ENCODE data around the gene NACC1.

The NACC1 gene

GRCh38 chr19:13100841-13101589 lies 17.0 kb upstream of the NACC1 start:
- DNase-seq = no peak

- DNase-seq = no peak
Measured at GRCh38 chr19:13101590-13102415, 16.3 kb upstream of the NACC1 start.

DNA sequence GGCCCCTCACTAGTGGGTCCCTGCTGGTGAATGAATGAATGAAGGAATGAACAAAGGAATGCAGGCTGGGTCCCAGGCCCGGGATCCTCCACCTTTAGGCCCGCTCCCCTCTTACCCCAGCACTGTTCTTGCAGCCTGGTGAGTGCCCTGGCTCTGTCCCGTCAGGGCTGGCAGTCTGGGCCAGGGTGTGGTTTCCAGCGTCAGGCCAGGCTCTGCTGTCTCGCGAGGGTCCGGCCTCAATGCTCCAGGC lies 15.7 kb upstream of the NACC1 start:
- DNase-seq = no peak

DNA sequence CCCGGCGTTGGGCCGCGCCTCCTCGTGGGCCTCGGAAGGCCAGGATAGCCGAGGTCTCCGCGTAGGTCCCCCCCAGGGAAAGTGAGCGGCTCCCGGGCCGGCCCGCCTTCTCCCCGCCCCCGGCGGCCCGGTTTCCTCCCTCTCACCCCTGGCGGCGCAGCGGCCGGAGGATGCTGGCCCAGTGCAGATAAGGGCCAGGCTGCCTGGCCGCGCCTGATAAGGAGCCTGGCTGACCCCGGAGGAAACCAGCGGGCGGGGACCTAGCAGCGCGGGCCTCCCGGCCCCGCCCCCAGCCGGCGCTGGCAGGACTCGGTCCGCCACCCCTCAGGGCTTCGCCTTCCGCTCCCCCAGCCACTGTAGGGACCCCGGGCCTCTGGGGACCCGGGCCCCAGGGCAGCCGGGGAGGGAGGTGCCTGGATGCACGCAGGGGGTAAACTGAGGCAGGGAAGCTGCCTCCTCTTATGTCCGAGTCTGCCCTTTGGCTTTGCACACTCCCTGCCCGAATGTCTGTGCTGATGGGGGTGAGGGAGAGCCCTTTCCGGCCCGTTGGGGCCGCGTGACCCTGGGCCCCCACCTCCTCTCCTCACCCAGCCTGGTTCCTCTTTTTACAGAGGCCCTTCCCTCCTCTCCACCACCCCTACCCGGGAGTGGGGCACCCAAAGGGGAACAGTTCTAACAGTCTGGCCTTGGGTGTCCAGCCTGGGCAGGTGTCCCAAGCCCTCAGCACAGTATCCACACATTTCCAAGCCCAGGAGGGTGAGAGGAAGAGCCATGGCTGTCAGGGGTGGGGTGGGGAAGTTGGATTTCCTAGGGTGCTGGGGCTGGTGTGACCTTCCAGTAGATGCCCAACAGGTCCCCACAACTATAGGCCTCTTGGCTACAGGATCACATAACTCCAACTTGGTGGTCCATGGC lies 15.1 kb upstream of the NACC1 start, which contains the start of gene LYL1:
Gene LYL1 (minus strand): TSS at position 193 of the 915 bp plus-strand sequence. CDS start 1,687 bp downstream, outside the sequence.
- peak in 1 of 2 donors; percentile 64 for DNase-seq

DNA sequence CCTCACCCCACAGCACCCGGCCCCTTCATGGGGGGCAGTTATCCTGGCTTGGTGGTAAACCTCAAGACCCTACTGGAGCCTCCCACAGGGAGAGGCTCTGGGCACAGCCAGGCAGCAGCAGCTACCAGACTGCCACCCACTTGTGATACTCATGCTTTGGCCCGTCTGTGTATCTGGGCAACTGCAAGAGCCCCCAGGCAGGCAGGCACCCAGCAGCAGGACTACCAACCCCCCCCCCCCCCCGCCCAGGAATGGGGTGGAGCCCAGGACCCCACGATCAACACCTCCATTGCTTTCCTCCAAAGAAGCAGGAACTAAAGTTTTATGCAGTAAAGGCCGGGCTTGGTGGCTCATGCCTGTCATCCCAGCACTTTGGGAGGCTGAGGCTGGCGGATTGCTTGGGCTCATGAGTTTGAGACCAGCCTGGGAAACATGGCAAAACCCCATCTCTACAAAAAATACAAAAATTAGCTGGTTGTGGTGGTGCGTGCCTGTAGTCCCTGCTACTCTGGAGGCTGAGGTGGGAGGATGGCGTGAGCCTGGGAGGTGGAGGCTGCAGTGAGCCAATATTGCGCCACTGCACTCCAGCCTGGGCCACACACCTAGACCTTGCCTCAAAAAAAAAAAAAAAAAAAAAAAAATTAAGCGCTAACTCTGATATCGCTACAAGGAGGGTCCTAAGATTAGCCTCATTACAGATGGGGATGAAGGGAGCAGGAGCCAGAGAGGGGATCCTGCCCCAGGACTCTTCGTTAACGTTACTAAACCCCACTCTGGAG lies 14.3 kb upstream of the NACC1 start:
- no peak for DNase-seq

GRCh38 chr19:13104360-13104847 lies 13.7 kb upstream of the NACC1 start:
- peak; percentile 74 to 80 for DNase-seq

DNA sequence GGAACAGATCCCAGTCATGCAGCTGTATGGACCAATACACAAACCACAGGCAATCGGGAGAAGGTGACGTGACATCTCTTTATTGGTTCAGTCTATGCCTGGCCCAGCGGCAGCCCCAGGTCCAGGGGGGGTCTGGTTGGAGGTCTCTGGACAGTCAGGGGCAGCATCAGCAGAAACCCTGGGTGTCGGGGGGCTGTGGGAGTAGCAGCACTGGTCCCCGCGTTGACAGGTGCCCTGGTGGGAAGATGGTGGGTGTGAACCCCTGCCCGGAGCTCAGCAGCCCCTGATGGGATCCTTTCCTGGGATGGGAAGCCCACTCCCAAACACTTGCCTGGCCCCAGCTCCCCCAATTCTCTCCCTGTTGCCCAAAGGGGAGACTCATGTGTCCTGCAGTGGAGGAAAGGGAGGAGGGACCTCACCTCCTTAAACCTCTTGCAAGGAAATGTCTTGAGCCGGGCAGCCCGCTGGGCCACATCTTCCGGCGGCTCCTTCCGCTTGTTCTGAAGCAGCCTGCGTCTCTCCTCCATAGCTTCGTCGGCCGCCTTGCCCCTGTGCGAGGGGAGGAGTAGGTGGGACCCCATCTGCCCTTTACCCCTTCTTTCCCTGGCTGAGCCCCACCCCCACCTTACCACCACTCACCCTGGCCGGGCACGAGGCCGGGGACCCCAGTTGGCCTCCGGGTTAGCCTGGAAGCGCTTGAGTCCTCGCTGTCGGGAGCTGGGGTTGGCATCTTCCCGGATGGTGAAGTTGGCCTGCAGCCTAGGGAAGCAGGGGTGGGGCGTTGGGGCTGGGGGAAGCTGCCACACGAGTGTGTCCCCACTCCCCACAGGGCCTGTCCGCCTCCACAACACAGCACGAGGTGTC lies 13.0 kb upstream of the NACC1 start:
- no peak for DNase-seq

DNA sequence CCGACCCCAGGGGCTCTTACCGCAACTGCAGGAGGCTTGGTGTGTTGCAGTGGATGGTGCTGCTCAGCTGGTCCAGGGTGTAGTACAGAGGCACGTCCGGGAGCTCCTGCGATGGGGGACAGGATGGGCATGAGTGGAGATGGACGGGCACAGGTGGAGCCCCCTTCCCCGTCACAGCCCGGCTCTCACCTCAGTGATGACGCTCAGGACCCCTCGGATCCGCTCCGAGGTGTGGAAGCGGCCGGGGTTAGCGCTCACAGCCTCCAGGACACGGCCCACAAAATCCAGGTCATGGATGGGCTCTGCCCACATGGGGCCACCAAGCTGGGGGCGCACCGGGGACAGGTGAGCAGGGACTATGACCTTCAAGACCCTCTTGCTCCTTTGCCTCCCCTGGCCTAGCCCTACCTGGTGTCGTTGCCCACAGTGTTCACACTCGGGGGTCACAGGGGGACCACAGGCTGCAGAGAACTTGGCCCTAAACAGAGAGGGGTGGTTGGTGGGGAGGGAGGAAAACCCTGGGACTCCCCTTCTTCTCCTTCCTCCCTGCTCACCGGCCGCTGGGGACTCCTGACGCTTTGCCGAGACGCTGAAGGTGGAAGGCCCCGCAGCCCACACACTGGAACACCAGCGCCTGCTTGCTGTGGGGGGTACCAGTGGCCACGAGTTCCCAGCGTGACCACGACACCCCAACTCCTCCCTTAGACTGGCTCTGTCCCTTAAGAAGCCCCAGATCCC lies 8.5 kb upstream of the NACC1 start:
- DNase-seq = no peak

GRCh38 chr19:13110099-13110610 lies 7.9 kb upstream of the NACC1 start:
- no peak for DNase-seq

- DNase-seq = no peak
Measured at GRCh38 chr19:13112555-13112954, 5.5 kb upstream of the NACC1 start.

DNA sequence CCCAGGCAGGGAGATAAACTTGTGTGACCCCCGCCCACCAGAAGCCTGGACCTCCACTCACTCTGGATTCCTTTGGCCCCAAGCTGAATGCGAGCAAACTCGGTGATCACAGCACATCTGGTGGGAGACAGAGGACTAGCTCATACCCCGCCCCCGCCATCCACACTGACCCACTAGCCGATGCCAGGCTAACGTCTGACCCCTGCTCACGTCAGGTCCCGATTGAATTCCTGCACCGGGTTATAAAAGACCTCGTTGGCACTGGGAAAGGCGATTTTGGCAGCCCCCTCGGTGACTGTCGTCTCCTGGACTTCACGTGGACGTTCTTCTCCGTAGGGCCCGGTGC lies 2.2 kb upstream of the NACC1 start:
- DNase-seq = no peak

DNA sequence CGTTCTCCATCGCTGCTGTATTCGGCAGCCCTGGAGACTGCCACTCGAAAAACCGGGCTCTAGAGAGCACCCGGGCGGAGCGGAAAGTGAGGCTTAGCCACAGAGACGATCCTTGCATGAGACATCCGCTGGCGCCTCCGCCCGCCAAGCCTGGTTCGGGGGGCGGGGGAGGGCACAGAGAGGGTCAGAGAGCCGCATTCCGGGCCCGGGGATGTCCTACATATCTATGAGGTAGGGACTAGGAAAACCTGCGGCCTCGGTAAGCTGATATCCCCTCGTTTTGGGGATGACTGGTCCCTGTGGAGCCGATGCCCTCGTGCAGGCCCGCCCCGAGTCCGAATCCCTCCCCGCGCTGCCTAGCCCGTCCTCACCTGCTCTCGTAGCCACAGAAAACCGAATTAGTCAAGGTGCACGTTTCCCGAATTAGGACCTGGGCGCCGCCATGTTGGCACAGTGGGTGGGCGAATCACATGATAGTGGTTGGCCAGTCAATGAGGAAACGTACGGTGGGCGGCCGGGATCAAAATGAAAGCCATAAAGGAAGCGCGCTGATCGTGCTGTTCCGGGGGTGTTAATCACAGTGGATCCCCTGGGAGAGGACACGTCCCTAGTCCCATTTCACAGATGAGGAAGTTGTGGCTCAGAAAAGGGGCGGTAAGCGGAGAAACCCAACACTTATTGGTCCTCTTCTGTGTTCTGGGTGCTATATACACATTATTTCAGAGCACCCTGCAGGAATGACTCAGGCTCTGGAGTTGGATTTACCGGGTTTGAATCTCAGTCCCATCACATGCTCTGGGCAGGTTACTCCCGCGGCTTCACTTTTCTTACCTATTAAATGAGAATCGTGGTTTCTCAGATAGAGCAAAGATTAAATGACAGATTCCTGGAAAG lies 1.5 kb upstream of the NACC1 start, which contains the start of gene TRMT1:
Gene TRMT1 (minus strand): TSS at position 459 of the 894 bp plus-strand sequence. CDS start 341 bp downstream, at position 118.
- DNase-seq = peak; percentile 94 to 95

- DNase-seq = no peak
Measured at GRCh38 chr19:13117176-13117771, 790 bp upstream of the NACC1 start.

DNA sequence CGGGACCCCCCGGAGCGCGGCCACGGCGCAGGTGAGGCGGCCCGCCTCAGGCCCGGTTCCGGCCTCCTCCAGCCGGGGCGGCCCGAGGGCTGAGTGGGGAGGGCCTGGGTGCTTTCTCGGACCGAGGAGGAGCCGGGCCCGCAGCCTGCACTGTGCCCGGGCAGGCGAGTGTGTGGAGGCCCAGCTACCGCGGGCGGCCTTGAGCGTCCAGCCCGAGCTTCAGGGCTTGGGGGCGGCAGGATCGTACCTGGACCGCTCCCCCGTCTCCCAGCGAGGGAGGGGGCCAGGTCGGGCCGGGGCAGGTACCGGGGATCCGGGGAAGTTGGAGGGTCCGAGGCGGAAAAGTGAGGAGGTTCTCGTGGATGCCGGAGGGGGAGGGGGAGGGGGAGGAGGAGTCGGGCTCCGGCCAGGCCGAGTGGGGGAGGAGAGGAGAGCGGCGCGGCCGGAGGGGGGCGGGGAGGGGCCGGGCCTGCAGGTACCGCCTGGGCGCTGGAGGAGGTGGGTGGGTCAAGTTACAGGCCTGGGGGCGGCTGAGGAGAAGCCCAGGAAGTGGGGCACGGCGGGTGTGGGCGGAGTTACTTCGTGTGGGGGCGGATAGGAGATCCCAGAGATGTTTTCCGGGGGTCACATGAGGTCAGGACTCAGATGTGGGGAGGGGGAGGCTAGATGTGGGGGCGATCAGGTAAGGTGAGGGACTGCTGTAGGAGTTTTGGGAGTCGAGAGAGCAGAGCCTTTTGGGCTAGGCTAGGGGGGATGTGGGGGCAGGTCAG lies 545 bp downstream of the NACC1 start:
- peak in 1 of 2 donors; percentile 65 for DNase-seq

- no peak for DNase-seq
Measured at GRCh38 chr19:13119627-13120026, 1.6 kb downstream of the NACC1 start.

DNA sequence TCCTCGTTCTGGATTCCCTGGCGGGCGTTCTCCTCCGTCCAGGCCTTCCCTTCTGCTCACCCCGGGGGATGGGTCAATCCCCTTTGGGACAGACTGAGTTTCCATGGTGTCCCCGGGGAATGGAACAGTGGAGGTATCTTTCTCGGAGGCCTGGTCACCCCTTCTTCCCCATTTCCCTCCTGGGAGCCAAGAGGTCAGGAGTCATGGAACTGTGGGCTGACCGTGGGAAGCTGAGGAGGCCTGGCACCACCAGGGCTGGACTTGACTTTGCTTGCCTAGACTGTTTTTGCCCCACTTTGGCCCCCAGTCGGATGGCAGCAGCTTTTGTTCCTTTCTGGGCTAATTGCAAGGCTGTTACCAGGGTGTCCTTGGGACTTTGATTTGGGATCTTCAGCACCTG lies 2.0 kb downstream of the NACC1 start:
- DNase-seq = no peak

DNA sequence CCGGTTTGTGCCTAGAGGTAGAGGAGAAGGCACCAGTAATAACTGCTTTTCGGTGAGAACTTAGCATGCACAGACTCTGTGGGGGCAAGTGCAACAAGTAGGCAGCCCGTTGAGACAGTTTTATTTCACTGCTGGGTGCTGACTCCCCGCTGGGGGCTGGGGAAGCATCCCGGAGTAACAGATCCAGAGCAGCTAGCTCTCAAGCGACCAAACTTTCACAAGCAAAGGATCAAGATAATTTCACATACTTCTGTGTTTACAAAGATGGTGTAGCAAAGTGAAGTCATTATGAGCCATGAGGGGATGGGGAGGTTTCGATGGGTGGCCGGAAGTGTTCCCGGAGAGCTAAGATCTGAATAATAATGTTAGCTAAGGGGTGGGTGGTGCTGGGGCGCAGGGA lies 2.8 kb downstream of the NACC1 start:
- DNase-seq = no peak

Measured in stimulated activated CD4-positive, alpha-beta T cell treated with anti-CD3 and anti-CD28 coated beads, Interleukin-2, amount 100 ng/mL, for 24 hours (primary cell).